T-helper 2 cell treated with Interferon-gamma antibody and Interleukin-4, amounts not matched to agents 5 μg/mL and 100 μg/mL, for 36 hours (primary cell): Measurements from ENCODE around the gene TCF20.
A peak's percentile ranks its signal among the peaks of the same experiment; 100 is the strongest.

Source experiments
- DNase-seq: peaks from one replicate; pipeline ENCODE4 v3.0.0; 2021; ENCODE audit warnings: low spot score
- H3K27ac Mint-ChIP-seq: one replicate; pipeline ENCODE4 v1.8.0; 2021; ENCODE audit warnings: mild to moderate bottlenecking, mixed read lengths
- H3K27me3 Mint-ChIP-seq: one replicate; pipeline ENCODE4 v1.8.0; 2021; ENCODE audit warnings: low read depth, mixed read lengths
- H3K36me3 Mint-ChIP-seq: one replicate; pipeline ENCODE4 v1.8.0; 2021; ENCODE audit warnings: low read depth, mixed read lengths
- H3K4me1 Mint-ChIP-seq: one replicate; pipeline ENCODE4 v1.8.0; 2021; ENCODE audit warnings: low read depth, mixed read lengths
- H3K4me3 Mint-ChIP-seq: one replicate; pipeline ENCODE4 v1.8.0; 2022; ENCODE audit warnings: mild to moderate bottlenecking, moderate library complexity, mixed read lengths
- H3K9me3 Mint-ChIP-seq: one replicate; pipeline ENCODE4 v1.8.0; 2021; ENCODE audit warnings: mixed read lengths

Gene TCF20

DNA sequence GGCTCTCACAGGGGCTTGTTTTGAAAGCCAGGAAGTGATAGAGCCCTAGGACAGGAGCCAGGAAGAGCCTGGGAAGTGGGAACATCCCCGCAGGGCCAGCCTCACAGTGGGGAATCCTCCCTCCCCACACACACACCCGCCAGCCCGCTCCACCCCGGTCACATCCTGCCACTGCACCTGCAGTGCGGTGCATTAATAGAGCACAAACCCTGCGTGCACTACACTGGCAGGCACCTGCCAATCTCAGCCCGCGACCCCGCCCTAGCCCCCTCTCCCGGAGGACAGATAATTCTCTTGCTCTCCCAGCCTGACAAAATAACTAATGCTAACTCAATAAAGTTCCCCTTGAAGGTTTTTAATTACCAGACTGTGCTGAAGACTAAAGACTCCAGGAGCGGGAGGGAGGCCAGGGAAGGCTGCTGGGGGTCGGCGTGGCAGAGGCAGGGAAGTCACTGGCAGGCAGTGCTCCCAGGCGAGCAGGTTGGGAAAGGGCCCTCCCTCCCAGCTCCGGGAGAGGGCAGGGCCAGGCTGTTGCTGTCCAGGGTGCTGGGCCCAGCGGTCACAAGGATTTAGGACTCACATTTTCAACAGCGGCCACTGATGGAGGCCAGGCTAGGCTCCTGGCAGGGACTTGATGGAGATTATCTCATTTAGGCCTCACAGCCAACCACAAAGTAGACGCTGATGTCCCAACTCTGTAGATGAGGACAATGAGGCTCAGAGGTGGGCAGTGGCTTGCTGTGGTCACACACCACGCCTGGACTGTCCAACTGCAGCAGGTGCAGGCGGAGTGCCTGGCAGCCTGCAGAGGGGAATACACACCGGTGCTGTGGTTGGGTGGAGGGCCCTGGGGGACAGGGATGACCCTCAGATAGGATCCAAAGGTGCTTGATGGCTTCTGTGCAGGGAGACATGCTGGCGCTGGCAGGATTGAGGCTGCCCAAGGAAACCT lies 23.9 kb upstream of the TCF20 start:
- Mint-ChIP-seq H3K9me3 (no peaks in the 10 kb centered on the region), H3K4me3 (no peak overlapping the region), H3K4me1 (peaks cover 13% of the 10 kb centered on the region), H3K27me3 (no peaks in the 10 kb centered on the region), H3K27ac (no peak overlapping the region), H3K36me3 (no peaks in the 10 kb centered on the region)
- DNase-seq, result no peak

DNA sequence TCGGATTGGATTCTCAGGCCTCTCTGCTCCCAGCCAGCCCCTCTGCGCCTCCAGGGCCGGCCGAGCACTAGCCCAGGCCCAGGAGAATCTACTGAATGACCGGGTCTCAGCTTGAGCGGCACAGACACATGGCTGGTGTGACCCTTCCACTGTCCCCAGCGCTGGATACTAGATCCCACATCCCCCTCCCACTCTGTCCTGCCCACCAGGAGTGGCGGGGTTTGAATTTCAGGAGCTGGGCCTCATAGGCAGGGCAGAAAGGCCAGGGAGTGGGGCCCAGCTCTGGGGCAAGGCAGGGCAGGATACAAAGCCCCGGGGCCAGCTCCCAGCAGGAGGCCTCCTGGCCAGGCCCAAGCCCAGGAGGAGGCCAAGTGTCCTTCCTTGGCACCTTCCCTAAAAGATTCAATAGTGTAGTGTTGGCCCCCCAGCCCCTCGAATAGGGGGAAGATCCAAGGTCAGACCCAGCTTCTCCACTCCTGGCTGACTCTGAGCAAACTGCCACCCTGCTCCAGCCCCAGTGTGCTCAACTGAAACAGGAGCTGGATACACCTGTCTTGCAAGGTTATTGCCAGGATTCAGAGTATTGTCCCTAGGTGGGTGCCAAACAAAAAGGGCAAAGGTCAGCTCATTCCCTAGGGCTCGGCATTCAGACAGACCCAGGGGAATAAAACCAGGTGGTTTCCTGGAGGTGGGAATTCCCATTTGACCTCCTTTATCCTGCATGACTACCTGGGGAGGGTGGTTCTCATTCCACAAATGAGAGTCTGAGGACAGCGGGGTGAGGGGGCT lies 22.5 kb upstream of the TCF20 start:
- Mint-ChIP-seq H3K36me3 (no peaks in the 10 kb centered on the region), H3K4me1 (peaks cover 7% of the 10 kb centered on the region), H3K9me3 (no peaks in the 10 kb centered on the region), H3K27me3 (no peaks in the 10 kb centered on the region), H3K27ac (no peak overlapping the region), H3K4me3 (no peak overlapping the region)
- no peak for DNase-seq

DNA sequence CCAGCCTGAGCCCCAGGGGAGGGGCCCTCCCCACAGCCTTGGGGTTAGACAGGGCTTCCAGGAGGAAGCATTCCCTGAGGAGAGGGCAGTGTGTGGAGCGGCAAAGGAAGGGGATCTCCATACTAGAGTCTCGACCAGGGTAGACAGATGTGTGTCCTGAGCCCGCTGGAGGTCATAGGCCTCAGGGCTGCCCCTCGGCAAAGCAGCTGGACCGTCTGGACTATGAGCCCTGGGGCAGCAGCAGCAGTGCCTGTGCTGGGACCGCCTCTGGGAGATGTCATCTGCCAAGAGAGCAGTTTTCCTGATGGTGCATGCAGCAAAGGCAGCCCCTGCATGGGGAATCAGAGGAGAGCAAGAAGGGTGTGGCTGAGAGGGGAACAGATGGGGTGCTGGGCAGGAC lies 20.8 kb upstream of the TCF20 start:
- DNase-seq, result no peak
- Mint-ChIP-seq H3K9me3 (no peaks in the 10 kb centered on the region), H3K27ac (no peak overlapping the region), H3K4me3 (no peak overlapping the region), H3K4me1 (peaks cover 18% of the 10 kb centered on the region), H3K36me3 (no peaks in the 10 kb centered on the region), H3K27me3 (no peaks in the 10 kb centered on the region)

DNA sequence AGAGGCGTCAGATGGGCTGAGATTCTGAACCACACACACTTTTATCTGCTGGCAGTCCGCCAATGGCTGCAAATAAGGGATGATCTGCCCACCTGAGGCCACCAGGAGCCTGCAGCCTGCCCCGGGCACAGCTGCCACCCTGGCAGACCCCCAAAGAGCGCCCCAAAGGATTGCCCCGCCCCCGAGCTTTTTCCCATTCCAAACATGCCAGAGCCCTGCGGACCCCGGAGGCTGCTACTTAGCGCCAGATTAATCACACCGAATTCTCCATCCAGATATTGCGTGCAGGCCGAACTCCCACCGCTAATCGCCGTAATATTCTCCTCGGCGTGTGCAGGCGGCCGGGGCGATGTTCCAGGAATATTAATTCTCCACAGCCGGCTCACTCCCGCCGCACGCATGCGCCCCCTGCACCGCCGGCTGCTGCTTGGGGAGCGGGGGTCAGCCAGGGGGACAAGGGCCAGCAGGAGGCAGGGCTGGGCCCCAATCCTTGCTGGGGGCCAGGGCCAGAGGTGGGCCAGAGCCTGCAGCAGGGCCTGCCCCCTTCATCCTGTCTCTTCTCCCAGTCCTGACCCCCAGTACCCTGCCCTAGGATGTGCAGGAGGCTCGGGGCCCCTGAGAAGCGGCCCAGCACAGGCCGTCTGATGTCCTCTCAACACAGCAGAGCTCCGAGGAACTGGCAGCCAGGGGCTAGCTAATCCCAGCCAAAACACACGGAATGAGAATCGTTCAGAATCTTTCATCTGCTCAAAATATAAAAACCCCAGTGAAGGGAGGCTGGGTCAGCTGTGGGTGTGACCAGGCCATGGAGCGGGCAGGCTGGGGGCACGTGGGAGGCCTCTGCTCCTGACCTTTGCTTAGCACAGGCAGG lies 19.5 kb upstream of the TCF20 start:
- Mint-ChIP-seq H3K9me3 (no peaks in the 10 kb centered on the region), H3K27ac (no peak overlapping the region), H3K4me3 (no peak overlapping the region), H3K4me1 (peaks cover 27% of the 10 kb centered on the region), H3K27me3 (no peaks in the 10 kb centered on the region), H3K36me3 (no peaks in the 10 kb centered on the region)
- no peak for DNase-seq

DNA sequence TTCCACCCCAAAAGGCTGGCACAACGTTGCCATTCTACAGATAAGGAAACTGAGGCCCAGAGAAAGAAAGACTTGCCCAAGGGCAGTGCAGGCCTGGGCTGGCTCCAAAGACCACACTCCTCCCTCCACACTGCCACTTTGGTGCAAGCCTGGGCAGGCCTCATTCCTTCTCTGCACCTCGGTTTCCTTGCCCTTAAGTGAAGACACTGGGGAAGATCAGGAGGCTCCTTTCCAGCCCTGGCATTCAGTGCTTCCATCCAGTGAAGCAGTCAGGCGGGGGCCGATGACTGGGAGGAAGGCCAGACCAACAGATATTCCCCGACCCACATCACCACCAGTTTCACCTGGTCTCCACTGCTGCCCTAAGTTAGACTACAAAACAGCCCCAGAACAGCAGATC lies 18.3 kb upstream of the TCF20 start:
- DNase-seq, result no peak
- H3K27ac Mint-ChIP-seq, result no peak overlapping the region
- no peaks in the 10 kb centered on the region for H3K9me3 Mint-ChIP-seq
- peaks cover 26% of the 10 kb centered on the region for H3K4me1 Mint-ChIP-seq
- no peaks in the 10 kb centered on the region for H3K36me3 Mint-ChIP-seq
- H3K4me3 Mint-ChIP-seq, result no peak overlapping the region
- H3K27me3 Mint-ChIP-seq, result peaks cover 5% of the 10 kb centered on the region

DNA sequence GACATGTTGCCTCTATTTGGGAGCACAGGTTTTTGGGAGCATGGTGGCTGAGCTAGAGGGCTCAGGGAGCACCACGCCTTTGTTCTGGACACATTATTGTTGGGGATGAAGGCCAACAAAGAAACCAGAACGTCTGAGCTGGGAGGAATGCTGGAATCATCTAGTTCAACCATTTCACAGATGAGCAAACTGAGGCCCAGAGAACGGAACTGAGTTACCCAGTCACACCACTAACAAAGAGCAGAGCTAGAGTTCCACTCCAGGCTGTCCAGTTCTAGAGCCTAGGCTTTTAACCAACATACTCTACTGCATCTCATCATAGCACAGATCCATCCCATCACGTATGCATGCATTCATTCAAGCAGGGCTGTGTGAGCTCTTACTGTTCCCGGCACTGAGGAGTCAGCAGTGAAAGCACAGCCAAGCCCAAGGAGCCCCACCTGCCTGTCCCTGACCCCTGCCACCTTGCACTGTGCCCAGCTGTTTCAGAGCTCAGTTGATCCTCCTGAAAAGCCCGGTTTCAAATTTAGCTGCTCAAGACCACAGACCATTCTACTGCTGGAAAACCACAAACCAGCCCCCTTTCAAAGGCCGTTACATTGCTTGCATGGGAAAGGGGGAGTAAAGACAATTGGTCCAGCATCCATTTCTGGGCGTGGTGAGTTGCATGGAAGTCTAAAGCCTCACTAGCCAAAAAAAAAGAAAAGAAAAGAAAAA lies 16.9 kb upstream of the TCF20 start:
- no peak for DNase-seq
- peaks cover 12% of the 10 kb centered on the region for H3K27me3 Mint-ChIP-seq
- H3K4me1 Mint-ChIP-seq, result peaks cover 28% of the 10 kb centered on the region
- H3K4me3 Mint-ChIP-seq, result no peak overlapping the region
- no peaks in the 10 kb centered on the region for H3K9me3 Mint-ChIP-seq
- H3K36me3 Mint-ChIP-seq, result no peaks in the 10 kb centered on the region
- H3K27ac Mint-ChIP-seq, result no peak overlapping the region

DNA sequence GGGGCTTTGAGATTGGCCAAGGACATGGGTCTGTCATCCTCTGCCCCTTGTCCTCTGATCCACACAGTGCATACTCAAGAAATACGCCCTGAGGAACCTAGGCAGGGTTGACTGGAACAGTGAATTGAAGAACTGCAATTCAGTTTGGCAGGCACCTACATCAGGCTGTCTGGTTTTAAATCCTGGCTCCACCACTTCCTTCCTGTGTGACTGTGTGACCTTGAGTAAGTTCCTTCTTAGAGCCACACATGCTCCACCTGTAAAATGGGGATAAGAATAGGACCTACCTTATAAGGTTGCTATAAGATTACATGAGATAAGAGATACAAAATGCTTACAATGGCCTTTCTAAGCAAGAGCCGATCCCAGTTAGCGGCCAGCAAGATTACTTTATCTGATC lies 15.8 kb upstream of the TCF20 start:
- peaks cover 28% of the 10 kb centered on the region for H3K4me1 Mint-ChIP-seq
- H3K4me3 Mint-ChIP-seq, result peak overlapping the region; percentile 23
- H3K27ac Mint-ChIP-seq, result no peak overlapping the region
- peaks cover 18% of the 10 kb centered on the region for H3K27me3 Mint-ChIP-seq
- DNase-seq, result no peak
- no peaks in the 10 kb centered on the region for H3K9me3 Mint-ChIP-seq
- no peaks in the 10 kb centered on the region for H3K36me3 Mint-ChIP-seq

DNA sequence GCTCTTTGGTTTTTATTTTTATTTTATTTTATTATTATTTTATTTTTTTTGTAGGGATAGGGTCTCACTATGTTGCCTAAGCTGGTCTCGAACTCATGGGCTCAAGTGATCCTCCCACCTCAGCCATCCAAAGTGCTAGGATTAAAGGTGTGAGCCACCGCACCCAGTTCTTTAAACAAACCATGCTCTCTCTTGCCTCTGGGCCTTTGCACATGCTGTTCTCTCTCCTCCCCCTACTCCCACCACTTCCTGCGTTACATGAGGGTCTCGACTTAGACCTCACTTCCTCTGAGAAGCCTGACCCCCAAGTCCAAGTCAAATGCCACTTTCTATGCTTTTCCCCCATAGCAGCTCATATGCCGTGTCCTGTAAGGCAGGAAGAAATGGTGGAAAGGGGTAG lies 15.2 kb upstream of the TCF20 start:
- peak overlapping the region; percentile 23 for H3K4me3 Mint-ChIP-seq
- H3K4me1 Mint-ChIP-seq, result peaks cover 28% of the 10 kb centered on the region
- H3K9me3 Mint-ChIP-seq, result no peaks in the 10 kb centered on the region
- no peaks in the 10 kb centered on the region for H3K36me3 Mint-ChIP-seq
- no peak for DNase-seq
- H3K27ac Mint-ChIP-seq, result no peak overlapping the region
- peaks cover 18% of the 10 kb centered on the region for H3K27me3 Mint-ChIP-seq

DNA sequence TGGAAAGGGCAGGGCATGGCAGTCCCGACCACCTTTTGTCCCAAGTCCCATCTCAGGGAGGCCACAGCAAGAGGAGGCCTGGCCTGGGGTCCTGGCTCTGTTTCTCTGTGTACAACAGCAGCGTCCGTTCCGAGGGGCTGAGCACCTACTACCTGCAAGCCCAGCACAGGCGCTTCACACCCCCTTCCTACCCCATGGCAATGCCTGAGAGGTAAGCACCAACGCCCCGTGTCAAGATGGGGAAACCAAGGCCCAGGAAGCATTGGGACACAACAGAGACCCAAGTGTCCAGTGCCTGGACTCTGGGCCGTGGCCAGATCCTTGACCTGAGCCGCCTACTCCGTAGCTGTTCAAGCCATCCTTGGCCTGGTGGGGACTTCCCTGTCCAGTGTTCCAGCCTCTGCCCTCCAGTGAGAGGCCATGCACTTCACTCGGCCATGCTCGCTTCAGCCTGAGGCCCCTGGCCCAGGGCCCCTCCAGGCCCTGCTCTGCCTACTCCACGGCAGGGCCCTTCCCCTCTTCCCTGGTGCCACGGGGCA lies 14.3 kb upstream of the TCF20 start:
- DNase-seq, result no peak
- Mint-ChIP-seq H3K4me3 (no peak overlapping the region), H3K4me1 (peaks cover 28% of the 10 kb centered on the region), H3K27ac (no peak overlapping the region), H3K9me3 (no peaks in the 10 kb centered on the region), H3K27me3 (peaks cover 18% of the 10 kb centered on the region), H3K36me3 (no peaks in the 10 kb centered on the region)

DNA sequence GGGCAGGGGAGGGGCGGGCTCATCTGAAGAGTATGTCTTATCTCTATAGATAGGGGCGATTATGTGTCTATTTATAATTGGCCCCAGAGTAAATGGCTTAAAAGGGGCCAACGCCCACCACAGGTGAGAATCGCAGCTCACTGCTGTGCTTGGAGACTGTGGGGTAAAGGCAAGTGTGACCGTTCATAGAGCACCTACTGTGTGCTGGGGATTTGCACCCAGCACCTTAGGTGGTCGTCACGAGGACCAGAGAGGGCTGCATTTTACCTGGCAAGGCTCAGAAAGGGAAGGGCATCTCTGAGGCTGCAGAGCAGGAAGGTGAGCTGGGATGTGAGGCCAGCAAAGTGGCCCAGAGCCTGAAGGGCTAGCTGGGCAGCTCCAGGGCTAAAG lies 13.7 kb upstream of the TCF20 start:
- H3K9me3 Mint-ChIP-seq, result no peaks in the 10 kb centered on the region
- no peak for DNase-seq
- peaks cover 18% of the 10 kb centered on the region for H3K27me3 Mint-ChIP-seq
- H3K4me1 Mint-ChIP-seq, result peaks cover 28% of the 10 kb centered on the region
- H3K4me3 Mint-ChIP-seq, result no peak overlapping the region
- no peaks in the 10 kb centered on the region for H3K36me3 Mint-ChIP-seq
- H3K27ac Mint-ChIP-seq, result no peak overlapping the region

DNA sequence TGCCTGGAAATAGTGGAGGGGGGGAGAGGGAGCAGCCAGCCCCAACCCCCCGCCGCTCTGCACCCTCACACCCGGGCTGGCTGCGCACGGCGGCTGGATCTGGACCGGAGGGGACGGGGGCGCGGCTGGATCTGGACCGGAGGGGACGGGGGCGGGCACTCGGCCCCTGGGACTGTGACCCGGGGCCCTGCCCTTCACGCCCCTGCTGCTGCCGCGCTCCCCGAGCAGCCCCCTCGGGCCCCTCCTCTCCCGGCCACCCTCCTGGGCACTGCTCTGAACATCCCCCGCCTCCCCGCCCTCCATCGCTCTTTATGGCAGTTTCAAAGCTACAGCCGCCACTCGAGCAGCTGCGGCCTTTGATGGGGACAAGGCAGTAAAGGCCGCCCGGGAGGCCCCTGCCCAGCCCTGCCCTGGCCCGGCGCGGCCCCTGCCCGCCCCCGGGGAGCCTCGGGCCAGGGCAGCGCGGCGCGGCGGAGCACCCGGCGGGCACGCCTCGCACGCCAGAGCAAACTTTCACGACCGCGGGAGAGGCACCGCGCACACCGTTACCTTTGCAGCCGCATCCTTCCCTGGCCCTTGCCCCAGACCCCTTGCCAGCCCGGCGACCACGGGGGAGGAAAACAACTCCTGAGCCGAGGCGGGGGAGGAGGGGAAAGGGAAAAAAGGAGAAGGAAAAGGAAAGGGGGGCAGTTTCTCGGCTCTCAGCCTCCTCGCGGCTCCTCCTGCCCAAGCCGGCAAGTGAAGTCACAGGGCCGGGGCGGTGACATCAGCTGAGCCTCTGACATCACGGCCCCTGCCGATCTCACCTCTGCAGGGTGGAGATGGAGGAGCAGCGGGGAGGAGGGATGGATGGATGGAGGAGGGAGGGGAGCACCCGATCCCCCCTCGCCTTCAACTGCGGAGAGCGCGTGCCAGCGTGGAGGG lies 13.1 kb upstream of the TCF20 start:
- H3K9me3 Mint-ChIP-seq, result no peaks in the 10 kb centered on the region
- H3K27ac Mint-ChIP-seq, result peak overlapping the region; percentile 55
- peak overlapping the region; percentile 63 for H3K4me3 Mint-ChIP-seq
- H3K27me3 Mint-ChIP-seq, result peaks cover 18% of the 10 kb centered on the region
- no peaks in the 10 kb centered on the region for H3K36me3 Mint-ChIP-seq
- peaks cover 28% of the 10 kb centered on the region for H3K4me1 Mint-ChIP-seq
- DNase-seq, result peak; percentile 17

DNA sequence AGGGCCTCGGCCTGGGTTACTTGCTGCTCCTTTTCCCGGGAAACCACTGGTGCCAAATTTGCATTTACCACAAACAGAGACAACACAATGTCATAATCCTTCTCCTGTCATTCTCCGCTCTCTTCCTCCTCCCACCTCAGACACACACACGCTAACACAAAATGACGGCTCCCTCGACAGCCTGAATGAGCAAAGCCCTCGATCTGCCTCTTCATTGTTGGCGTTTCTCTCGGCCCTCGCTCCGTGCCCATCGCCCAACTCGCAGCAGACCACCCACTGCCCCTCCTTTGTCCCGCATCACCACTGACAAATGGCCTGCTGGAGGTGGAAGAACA lies 12.5 kb upstream of the TCF20 start:
- Mint-ChIP-seq H3K9me3 (no peaks in the 10 kb centered on the region), H3K27me3 (peaks cover 18% of the 10 kb centered on the region), H3K36me3 (no peaks in the 10 kb centered on the region), H3K27ac (no peak overlapping the region), H3K4me1 (peaks cover 28% of the 10 kb centered on the region), H3K4me3 (peak overlapping the region; percentile 30)
- no peak for DNase-seq
